HepG2 (cell line): Measurements from ENCODE around the gene COASY. TPM values are rescaled to one million over a fixed set of nuclear protein-coding genes. Genes with fewer than 3 reads are reported as not detected.

Source experiments
- ATF7 ChIP-seq, 2 experiments: fragments of 450-650 bp in 1 of 2; sonication (generic) in 1 of 2; formaldehyde crosslinking in 1 of 2; IDR thresholded peaks; 2 replicates each; pipeline versions ENCODE4 v1.4.0 to v1.6.1; 2016 to 2020; ENCODE audit warnings: antibody characterized with exemption in 1 of 2, mild to moderate bottlenecking in 1 of 2, missing genetic modification reagents in 1 of 2
- DPF2 ChIP-seq: sonication (generic); formaldehyde crosslinking; IDR thresholded peaks from 2 replicates; pipeline ENCODE4 v1.4.0; 2020; ENCODE audit warnings: mild to moderate bottlenecking, low read depth, missing genetic modification reagents, borderline replicate concordance
- GZF1 ChIP-seq: sonication (generic); formaldehyde crosslinking; IDR thresholded peaks from 2 replicates; pipeline ENCODE4 v1.5.1; 2020; ENCODE audit warnings: mild to moderate bottlenecking, missing genetic modification reagents
- KDM3A ChIP-seq: IDR thresholded peaks from 2 replicates; pipeline ENCODE4 v1.6.1; 2018; ENCODE audit warnings: low read depth, missing compliant biosample characterization
- MBNL3 ChIP-seq: fragments of 250-450 bp; sonication (Bioruptor Pico); conservative IDR thresholded peaks from 2 replicates; pipeline ENCODE4 v1.8.0; 2022; ENCODE audit warnings: mild to moderate bottlenecking, inconsistent platforms
- MLLT10 ChIP-seq: sonication (generic); formaldehyde crosslinking; IDR thresholded peaks from 2 replicates; pipeline ENCODE4 v1.4.0; 2020; ENCODE audit warnings: missing genetic modification reagents
- PHF21A ChIP-seq: sonication (generic); formaldehyde crosslinking; IDR thresholded peaks from 2 replicates; pipeline ENCODE4 v1.5.0; 2020; ENCODE audit warnings: mild to moderate bottlenecking, missing genetic modification reagents
- REPIN1 ChIP-seq: sonication (generic); formaldehyde crosslinking; IDR thresholded peaks from 2 replicates; pipeline ENCODE4 v1.8.0; 2022; ENCODE audit warnings: missing genetic modification reagents, low read depth, mild to moderate bottlenecking, borderline replicate concordance
- RFX5 ChIP-seq: IDR thresholded peaks from 2 replicates; pipeline ENCODE4 v1.6.1; 2011; ENCODE audit warnings: low read depth, low read length, improper control_type of control experiment
- SIN3B ChIP-seq: fragments of 150-350 bp; IDR thresholded peaks from 2 replicates; pipeline ENCODE4 v1.6.1; 2014; ENCODE audit warnings: low read length
- SP140L ChIP-seq: sonication (generic); formaldehyde crosslinking; IDR thresholded peaks from 2 replicates; pipeline ENCODE4 v1.4.0; 2020; ENCODE audit warnings: missing genetic modification reagents, borderline replicate concordance
- ZFP1 ChIP-seq: IDR thresholded peaks from 2 replicates; pipeline ENCODE4 v1.6.1; 2016
- ZNF17 ChIP-seq: sonication (generic); formaldehyde crosslinking; IDR thresholded peaks from 2 replicates; pipeline ENCODE4 v1.5.0; 2020; ENCODE audit warnings: mild to moderate bottlenecking, missing genetic modification reagents
- ZNF24 ChIP-seq: fragments of 450-650 bp; IDR thresholded peaks from 2 replicates; pipeline ENCODE4 v1.6.1; 2017; ENCODE audit warnings: antibody characterized with exemption, mild to moderate bottlenecking
- ZNF253 ChIP-seq: sonication (generic); formaldehyde crosslinking; IDR thresholded peaks from 2 replicates; pipeline ENCODE4 v1.8.0; 2022; ENCODE audit warnings: mild to moderate bottlenecking, missing genetic modification reagents, borderline replicate concordance
- ZNF629 ChIP-seq: sonication (generic); formaldehyde crosslinking; conservative IDR thresholded peaks from 2 replicates; pipeline ENCODE4 v1.5.0; 2020; ENCODE audit warnings: missing genetic modification reagents
- ZNF747 ChIP-seq: sonication (generic); formaldehyde crosslinking; IDR thresholded peaks from 2 replicates; pipeline ENCODE4 v1.8.1; 2023; ENCODE audit warnings: missing genetic modification reagents, mild to moderate bottlenecking, borderline replicate concordance
- polyA plus RNA-seq, 8 experiments: library from polyadenylated mRNA; depleted of rRNA in 3 of 8; stranded (reverse) in 7 of 8; unstranded in 1 of 8; fragments of >200 nt; fragmentation: Illumina TruSeq in 4 of 8; extraction: Trizol in 4 of 8; gene quantifications; 2 replicates each; pipeline versions ENCODE4 v1.2.1 to v1.2.3, GENCODE V29; 2011 to 2016; ENCODE audit warnings: low read depth in 4 of 8, missing spikeins in 1 of 8, mixed read lengths in 1 of 8; ENCODE audit not compliant: insufficient read depth in 1 of 8
- total RNA-seq, 5 experiments: library from RNA; depleted of rRNA; stranded (reverse); fragments of >200 nt; fragmentation: Illumina TruSeq; extraction: Trizol; gene quantifications; 2 replicates each; pipeline ENCODE4 v1.2.3, GENCODE V29; 2016; ENCODE audit warnings: low read depth in 1 of 5
- TF ChIP-seq, protein P1 (sequence below): sonication (generic); formaldehyde crosslinking; IDR thresholded peaks from 2 replicates; pipeline ENCODE4 v1.4.0; 2020; ENCODE audit warnings: missing genetic modification reagents, borderline replicate concordance
- TF ChIP-seq, protein P2 (sequence below): sonication (generic); formaldehyde crosslinking; IDR thresholded peaks from 2 replicates; pipeline ENCODE4 v1.5.0; 2020; ENCODE audit warnings: mild to moderate bottlenecking, missing genetic modification reagents, borderline replicate concordance
- TF ChIP-seq, protein P3 (sequence below): sonication (generic); formaldehyde crosslinking; IDR thresholded peaks from 2 replicates; pipeline ENCODE4 v1.5.0; 2020; ENCODE audit warnings: missing genetic modification reagents

Gene COASY
- total and polyA plus RNA-seq, 2 of the 13 experiments (the other 11 are each of a cell fraction or from before 2014, with no cell fraction given): 90.7 to 125 TPM

DNA sequence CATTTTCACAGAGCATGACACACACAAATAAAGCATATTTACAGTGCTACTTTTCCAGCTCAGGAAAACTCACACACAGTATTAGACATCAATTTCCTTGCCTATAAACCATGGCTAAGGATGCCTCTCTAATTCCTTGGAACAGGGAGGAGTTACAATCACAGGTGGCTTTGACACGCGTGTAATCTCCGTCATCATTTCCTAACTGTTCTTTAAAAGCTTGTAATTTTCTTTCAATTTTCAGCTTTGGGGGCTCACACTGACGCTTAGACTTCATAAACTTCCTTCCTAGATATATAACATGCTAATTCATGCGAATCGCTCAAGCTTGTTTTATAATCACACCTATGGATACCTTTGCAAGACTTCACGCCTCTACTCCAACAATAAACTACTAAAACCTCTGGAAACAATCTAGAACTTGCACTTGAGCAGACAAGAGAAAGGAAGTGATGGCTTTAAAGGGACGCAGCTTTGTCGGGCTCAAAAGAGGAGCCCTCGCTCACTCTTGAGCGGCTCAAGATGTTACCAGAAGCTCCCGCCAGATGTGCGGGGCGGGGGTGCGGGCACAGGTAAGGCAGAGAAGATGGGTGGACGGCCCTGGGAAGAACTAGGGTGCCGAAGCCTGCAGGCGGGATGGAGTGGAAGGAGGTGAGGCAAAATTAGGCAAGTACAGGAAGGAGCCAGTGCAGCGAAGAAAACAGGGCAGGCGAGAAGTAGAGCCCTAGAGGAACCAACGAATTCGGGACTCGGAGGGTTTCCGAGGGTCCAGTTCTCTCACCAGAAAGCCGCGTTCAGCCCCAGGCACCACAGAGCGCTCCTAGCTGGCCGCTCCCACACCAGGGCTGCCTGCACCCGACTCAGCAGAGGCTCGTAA, 46.6 kb downstream of the COASY start (continued):
- TF ChIP-seq DPF2 (CRISPR knock-in tag): no peak
- TF ChIP-seq ZNF24: no peak
- no peak for TF ChIP-seq RFX5
- no peak for TF ChIP-seq MLLT10 (CRISPR knock-in tag)
- TF ChIP-seq ZNF747 (CRISPR knock-in tag): 0 out of 2 replicates have a peak, but pooled peaks have one; percentile 14
- TF ChIP-seq ATF7 (IDR thresholded peaks at IDR 0.05): no peak
- TF ChIP-seq ATF7 (CRISPR knock-in tag; IDR thresholded peaks at IDR 0.05): no peak
- TF ChIP-seq ZNF629: no peak
- TF ChIP-seq MBNL3 (CRISPR knock-in tag): no peak
- TF ChIP-seq, protein P1, sequence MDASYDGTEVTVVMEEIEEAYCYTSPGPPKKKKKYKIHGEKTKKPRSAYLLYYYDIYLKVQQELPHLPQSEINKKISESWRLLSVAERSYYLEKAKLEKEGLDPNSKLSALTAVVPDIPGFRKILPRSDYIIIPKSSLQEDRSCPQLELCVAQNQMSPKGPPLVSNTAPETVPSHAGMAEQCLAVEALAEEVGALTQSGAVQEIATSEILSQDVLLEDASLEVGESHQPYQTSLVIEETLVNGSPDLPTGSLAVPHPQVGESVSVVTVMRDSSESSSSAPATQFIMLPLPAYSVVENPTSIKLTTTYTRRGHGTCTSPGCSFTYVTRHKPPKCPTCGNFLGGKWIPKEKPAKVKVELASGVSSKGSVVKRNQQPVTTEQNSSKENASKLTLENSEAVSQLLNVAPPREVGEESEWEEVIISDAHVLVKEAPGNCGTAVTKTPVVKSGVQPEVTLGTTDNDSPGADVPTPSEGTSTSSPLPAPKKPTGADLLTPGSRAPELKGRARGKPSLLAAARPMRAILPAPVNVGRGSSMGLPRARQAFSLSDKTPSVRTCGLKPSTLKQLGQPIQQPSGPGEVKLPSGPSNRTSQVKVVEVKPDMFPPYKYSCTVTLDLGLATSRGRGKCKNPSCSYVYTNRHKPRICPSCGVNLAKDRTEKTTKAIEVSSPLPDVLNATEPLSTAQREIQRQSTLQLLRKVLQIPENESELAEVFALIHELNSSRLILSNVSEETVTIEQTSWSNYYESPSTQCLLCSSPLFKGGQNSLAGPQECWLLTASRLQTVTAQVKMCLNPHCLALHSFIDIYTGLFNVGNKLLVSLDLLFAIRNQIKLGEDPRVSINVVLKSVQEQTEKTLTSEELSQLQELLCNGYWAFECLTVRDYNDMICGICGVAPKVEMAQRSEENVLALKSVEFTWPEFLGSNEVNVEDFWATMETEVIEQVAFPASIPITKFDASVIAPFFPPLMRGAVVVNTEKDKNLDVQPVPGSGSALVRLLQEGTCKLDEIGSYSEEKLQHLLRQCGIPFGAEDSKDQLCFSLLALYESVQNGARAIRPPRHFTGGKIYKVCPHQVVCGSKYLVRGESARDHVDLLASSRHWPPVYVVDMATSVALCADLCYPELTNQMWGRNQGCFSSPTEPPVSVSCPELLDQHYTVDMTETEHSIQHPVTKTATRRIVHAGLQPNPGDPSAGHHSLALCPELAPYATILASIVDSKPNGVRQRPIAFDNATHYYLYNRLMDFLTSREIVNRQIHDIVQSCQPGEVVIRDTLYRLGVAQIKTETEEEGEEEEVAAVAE (CRISPR knock-in tag): no peak
- TF ChIP-seq, protein P2, sequence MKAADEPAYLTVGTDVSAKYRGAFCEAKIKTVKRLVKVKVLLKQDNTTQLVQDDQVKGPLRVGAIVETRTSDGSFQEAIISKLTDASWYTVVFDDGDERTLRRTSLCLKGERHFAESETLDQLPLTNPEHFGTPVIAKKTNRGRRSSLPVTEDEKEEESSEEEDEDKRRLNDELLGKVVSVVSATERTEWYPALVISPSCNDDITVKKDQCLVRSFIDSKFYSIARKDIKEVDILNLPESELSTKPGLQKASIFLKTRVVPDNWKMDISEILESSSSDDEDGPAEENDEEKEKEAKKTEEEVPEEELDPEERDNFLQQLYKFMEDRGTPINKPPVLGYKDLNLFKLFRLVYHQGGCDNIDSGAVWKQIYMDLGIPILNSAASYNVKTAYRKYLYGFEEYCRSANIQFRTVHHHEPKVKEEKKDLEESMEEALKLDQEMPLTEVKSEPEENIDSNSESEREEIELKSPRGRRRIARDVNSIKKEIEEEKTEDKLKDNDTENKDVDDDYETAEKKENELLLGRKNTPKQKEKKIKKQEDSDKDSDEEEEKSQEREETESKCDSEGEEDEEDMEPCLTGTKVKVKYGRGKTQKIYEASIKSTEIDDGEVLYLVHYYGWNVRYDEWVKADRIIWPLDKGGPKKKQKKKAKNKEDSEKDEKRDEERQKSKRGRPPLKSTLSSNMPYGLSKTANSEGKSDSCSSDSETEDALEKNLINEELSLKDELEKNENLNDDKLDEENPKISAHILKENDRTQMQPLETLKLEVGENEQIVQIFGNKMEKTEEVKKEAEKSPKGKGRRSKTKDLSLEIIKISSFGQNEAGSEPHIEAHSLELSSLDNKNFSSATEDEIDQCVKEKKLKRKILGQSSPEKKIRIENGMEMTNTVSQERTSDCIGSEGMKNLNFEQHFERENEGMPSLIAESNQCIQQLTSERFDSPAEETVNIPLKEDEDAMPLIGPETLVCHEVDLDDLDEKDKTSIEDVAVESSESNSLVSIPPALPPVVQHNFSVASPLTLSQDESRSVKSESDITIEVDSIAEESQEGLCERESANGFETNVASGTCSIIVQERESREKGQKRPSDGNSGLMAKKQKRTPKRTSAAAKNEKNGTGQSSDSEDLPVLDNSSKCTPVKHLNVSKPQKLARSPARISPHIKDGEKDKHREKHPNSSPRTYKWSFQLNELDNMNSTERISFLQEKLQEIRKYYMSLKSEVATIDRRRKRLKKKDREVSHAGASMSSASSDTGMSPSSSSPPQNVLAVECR (CRISPR knock-in tag): no peak; the same call in 1 of the 2 replicates
- TF ChIP-seq ZNF17 (CRISPR knock-in tag): no peak; the same call in 1 of the 2 replicates
- no peak for TF ChIP-seq ZFP1
- TF ChIP-seq, protein P3, sequence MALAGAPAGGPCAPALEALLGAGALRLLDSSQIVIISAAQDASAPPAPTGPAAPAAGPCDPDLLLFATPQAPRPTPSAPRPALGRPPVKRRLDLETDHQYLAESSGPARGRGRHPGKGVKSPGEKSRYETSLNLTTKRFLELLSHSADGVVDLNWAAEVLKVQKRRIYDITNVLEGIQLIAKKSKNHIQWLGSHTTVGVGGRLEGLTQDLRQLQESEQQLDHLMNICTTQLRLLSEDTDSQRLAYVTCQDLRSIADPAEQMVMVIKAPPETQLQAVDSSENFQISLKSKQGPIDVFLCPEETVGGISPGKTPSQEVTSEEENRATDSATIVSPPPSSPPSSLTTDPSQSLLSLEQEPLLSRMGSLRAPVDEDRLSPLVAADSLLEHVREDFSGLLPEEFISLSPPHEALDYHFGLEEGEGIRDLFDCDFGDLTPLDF: no peak
- no peak for TF ChIP-seq REPIN1
- no peak for TF ChIP-seq GZF1 (CRISPR knock-in tag)
- TF ChIP-seq KDM3A (CRISPR knock-in tag): no peak
- TF ChIP-seq ZNF253 (CRISPR knock-in tag): no peak
- no peak for TF ChIP-seq SP140L (CRISPR knock-in tag)
- no peak for TF ChIP-seq SIN3B
- TF ChIP-seq PHF21A: no peak; the same call in 1 of the 2 replicates
